ENCODE results near the gene RPUSD3.

RPUSD3 gene

DNA sequence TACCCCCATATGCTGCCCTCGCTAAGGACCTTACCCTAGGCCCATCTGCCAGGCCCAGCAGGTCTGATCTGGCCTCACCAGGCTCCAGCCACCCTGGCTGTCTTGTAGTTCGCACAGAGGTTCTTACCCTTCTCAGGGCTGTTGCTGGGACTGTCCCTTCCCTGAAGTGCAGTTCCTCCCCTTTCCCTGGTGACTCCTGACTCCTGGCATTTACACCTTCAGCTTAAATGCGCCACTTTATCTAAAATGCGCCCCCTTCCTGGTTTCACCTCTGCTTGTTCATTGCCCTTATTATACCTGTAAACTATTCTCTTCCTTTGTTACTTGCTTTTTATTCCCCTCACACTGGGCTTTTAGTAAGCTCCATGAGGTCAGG lies 34.6 kb downstream of the RPUSD3 start:
- H3K4me3 ChIP-seq (replicated peaks; ENCODE audit: low read depth, low read length): peak overlapping the region; percentile 57
- TF ChIP-seq, protein P1, sequence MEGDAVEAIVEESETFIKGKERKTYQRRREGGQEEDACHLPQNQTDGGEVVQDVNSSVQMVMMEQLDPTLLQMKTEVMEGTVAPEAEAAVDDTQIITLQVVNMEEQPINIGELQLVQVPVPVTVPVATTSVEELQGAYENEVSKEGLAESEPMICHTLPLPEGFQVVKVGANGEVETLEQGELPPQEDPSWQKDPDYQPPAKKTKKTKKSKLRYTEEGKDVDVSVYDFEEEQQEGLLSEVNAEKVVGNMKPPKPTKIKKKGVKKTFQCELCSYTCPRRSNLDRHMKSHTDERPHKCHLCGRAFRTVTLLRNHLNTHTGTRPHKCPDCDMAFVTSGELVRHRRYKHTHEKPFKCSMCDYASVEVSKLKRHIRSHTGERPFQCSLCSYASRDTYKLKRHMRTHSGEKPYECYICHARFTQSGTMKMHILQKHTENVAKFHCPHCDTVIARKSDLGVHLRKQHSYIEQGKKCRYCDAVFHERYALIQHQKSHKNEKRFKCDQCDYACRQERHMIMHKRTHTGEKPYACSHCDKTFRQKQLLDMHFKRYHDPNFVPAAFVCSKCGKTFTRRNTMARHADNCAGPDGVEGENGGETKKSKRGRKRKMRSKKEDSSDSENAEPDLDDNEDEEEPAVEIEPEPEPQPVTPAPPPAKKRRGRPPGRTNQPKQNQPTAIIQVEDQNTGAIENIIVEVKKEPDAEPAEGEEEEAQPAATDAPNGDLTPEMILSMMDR (IDR thresholded peaks at IDR 0.05; ENCODE audit: low read length, missing control alignments): no peak
- DNase-seq (ENCODE audit: low read depth): no peak

- H3K4me3 ChIP-seq (replicated peaks; ENCODE audit: low read depth, low read length): no peak overlapping the region
- DNase-seq (ENCODE audit: low read depth): peak; percentile 32
- TF ChIP-seq, protein P1 (IDR thresholded peaks at IDR 0.05; ENCODE audit: low read length, missing control alignments): peak; percentile 26
Observed at GRCh38 chr3:9808345-9809037, 35.3 kb downstream of the RPUSD3 start.

DNA sequence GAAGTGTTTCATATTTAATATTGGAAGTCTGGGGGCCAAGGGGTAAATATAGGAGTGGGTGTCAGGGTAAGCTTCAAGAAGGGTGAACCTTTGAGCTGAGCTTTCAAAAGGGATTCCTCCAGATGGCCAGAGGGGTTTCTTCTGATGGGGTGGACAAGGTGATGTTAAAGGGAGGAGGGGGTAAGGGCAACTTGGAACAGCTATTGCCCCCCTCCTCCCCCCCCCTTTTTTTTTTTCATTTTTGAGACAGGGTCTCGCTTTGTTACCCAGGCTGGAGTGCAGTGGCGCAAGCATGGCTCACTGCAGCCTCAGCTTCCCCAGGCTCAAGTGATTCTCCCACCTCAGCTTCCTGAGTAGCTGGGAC lies 35.8 kb downstream of the RPUSD3 start:
- H3K4me3 ChIP-seq (replicated peaks; ENCODE audit: low read depth, low read length): no peak overlapping the region
- no peak for DNase-seq (ENCODE audit: low read depth)
- TF ChIP-seq, protein P1 (IDR thresholded peaks at IDR 0.05; ENCODE audit: low read length, missing control alignments): no peak

DNA sequence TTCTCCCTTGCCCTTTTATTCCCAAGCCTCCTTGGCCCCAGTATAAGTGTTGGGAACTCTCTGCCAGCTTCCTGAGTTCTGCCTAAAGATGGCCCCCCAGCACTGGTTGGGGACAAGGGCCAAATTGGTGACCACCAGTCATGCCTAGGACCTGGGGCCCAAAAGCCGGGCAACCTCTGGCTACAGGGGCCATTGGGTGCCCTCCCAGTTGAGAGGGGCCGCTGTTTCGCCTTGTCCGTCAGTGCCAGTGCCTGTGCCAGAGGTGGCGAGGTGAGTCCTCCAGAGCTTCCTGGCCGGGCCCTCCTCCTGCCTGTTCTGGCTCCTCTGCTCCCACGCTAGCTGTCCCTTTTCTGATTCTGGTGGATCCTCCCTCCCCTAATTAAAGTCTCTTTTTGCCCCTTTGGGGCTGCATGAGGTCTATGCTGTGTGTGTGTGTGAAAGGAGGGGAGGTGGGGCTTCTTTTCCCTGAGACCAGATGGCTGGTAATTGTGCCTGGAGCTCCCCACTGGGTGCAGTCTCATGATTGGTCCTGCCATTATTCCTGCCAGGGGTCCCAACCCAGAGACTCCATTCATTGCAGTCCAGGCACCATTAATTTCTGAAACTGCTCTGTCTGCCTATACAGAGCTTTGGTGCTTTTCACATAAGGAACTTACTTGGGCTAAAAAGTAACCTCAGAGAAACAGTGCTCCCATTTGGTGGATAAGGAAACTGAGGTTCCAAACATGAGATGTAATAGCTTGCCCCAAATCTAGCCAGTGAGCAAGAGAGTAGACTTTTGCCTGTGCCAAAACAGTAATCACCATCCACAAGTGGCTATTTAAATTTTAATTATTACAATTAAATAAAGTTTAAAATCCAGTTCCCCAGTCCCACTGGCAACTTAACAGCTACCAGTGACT lies 36.9 kb downstream of the RPUSD3 start:
- no peak for DNase-seq (ENCODE audit: low read depth)
- H3K4me3 ChIP-seq (replicated peaks; ENCODE audit: low read depth, low read length): no peak overlapping the region
- TF ChIP-seq, protein P1 (IDR thresholded peaks at IDR 0.05; ENCODE audit: low read length, missing control alignments): no peak

GRCh38 chr3:9806137-9806536 lies 37.7 kb downstream of the RPUSD3 start:
- H3K4me3 ChIP-seq (replicated peaks; ENCODE audit: low read depth, low read length): no peak overlapping the region
- TF ChIP-seq, protein P1 (IDR thresholded peaks at IDR 0.05; ENCODE audit: low read length, missing control alignments): no peak
- no peak for DNase-seq (ENCODE audit: low read depth)

- TF ChIP-seq, protein P1 (IDR thresholded peaks at IDR 0.05; ENCODE audit: low read length, missing control alignments): no peak
- no peak for DNase-seq (ENCODE audit: low read depth)
- H3K4me3 ChIP-seq (replicated peaks; ENCODE audit: low read depth, low read length): no peak overlapping the region
Observed at GRCh38 chr3:9804996-9805395, 38.8 kb downstream of the RPUSD3 start.
